ENCODE results near the gene ABI3BP.

- TF ChIP-seq EP300 (IDR thresholded peaks at IDR 0.05; ENCODE audit: borderline replicate concordance) (no peak), MAX (IDR thresholded peaks at IDR 0.05) (no peak)
Measured at GRCh38 chr3:100833483-100833882, 159.7 kb downstream of the ABI3BP start.

Data from Ishikawa (cell line).